22Rv1 (cell line): Measurements from ENCODE around the gene MT1B.
"Not testable (repeated sequence)": the region's sequence is repeated elsewhere in the genome, so short reads cannot be mapped to it uniquely, and the experiment has no call there.

Experiments used
- H3K27ac ChIP-seq: fragments of 450-650 bp; 2 replicates; pipeline ENCODE4 v1.5.1; 2017
- ZFX ChIP-seq: fragments of 450-650 bp; IDR thresholded peaks from 2 replicates; pipeline ENCODE4 v1.6.1; 2017; ENCODE audit warnings: antibody characterized with exemption, borderline replicate concordance
- TF ChIP-seq, protein P1 (sequence below): fragments of 450-650 bp; IDR thresholded peaks from 2 replicates; pipeline ENCODE4 v1.5.1; 2017; ENCODE audit warnings: mild to moderate bottlenecking

Gene MT1B

DNA sequence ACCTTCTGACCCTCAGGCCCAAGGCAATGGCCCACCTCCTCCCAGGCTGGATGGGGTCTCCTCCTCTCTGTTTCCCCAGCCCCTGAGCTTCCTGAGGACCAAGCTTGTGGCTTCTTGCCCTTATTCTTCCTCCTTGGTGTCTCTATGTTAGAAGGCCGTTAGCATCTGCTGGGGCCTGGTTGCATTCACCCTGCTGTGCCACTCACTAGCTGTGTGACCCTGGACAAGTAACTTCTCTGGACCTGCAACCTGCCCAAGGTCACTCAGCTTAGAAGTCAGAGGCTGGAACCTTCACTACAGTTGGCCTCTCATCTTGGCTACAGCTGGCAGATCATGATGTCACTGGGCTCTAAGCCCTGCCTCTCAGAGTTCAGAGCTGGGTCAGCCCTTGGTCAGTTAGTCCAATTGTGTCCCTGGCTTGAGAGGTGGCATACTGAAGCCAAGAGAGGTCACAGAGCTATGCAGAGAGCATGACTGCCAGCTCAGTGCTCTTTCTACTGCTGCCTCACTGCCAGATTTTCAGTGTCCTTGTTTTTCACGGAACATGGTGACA lies 40.3 kb upstream of the MT1B start:
- TF ChIP-seq ZFX, result no peak
- TF ChIP-seq, protein P1, sequence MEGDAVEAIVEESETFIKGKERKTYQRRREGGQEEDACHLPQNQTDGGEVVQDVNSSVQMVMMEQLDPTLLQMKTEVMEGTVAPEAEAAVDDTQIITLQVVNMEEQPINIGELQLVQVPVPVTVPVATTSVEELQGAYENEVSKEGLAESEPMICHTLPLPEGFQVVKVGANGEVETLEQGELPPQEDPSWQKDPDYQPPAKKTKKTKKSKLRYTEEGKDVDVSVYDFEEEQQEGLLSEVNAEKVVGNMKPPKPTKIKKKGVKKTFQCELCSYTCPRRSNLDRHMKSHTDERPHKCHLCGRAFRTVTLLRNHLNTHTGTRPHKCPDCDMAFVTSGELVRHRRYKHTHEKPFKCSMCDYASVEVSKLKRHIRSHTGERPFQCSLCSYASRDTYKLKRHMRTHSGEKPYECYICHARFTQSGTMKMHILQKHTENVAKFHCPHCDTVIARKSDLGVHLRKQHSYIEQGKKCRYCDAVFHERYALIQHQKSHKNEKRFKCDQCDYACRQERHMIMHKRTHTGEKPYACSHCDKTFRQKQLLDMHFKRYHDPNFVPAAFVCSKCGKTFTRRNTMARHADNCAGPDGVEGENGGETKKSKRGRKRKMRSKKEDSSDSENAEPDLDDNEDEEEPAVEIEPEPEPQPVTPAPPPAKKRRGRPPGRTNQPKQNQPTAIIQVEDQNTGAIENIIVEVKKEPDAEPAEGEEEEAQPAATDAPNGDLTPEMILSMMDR, result no peak

GRCh38 chr16:56613706-56614105 lies 38.0 kb upstream of the MT1B start:
- TF ChIP-seq, protein P1, result no peak
- TF ChIP-seq ZFX, result no peak

More for the DNA sequence above, 40.3 kb upstream of the MT1B start:
- H3K27ac ChIP-seq, result no peak overlapping the region

DNA sequence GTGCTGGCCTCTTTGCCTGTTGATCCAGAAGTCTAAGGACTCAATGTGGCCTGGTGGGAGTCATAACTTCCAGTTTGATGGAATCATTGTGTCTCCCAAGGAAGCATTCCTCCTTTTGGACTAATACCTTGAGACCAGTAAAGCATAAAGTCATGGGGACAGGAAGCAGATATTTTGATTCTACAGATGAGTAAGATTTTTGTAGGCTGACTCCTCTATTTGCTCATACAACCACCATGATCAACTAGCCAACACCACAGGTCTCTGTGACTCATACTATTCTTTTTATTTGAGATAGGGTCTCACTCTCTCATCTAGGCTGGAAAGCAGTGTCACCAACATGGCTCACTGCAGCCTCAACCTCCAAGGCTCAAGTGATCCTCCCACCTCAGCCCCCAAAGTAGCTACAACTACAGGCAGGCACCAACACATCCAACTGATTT lies 37.1 kb upstream of the MT1B start:
- no peak overlapping the region for H3K27ac ChIP-seq
- TF ChIP-seq ZFX, result no peak

More at GRCh38 chr16:56613706-56614105, 38.0 kb upstream of the MT1B start:
- H3K27ac ChIP-seq, result no peak overlapping the region

DNA sequence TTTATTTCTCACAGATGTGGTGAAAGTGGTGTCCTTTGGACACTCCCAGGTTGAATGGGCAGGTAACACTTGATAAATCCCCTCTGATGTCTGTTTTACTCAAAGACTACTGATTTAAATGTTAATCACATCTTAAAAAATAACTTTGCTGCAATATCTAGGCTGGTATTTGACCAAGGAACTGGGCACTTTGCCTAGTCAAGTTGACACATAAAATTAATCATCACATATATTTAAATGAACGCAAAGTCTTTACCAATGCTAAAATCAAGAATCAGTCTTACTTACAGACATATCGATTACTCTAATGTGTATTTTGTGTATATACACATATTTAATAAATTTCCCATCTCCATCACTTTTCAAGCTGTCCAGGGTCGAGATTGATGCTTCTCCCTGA lies 36.3 kb upstream of the MT1B start:
- no peak overlapping the region for H3K27ac ChIP-seq
- TF ChIP-seq, protein P1, result no peak
- no peak for TF ChIP-seq ZFX

DNA sequence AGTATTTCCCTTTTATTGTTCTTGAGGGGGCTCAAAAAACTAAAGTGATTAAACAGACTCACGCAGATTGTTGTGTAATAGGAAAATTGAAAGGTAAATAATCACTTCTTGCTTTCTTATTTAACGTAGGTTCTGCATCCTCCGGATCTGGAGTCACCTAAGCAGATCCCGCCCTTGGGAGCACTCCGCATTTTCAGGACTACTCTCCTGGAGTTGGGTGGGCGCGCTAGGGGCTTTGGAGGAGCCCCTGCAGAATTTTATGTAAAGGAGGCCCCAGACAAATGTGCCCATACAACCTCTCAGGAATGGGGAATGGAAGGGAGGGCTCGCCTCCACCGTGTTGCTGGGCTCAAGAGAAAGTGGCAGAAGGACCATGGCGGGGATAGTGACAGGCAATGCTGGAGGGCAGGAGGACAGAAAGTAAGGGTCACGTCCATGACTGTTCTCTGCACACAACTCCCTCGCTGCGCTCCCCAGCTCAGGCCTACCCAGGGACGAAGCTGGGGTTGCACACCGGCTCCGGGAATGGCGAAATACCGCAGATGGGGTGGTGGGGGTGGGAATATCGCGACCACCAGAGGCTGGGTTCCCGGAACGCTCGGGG lies 35.0 kb upstream of the MT1B start:
- no peak overlapping the region for H3K27ac ChIP-seq
- TF ChIP-seq, protein P1, result no peak
- no peak for TF ChIP-seq ZFX

DNA sequence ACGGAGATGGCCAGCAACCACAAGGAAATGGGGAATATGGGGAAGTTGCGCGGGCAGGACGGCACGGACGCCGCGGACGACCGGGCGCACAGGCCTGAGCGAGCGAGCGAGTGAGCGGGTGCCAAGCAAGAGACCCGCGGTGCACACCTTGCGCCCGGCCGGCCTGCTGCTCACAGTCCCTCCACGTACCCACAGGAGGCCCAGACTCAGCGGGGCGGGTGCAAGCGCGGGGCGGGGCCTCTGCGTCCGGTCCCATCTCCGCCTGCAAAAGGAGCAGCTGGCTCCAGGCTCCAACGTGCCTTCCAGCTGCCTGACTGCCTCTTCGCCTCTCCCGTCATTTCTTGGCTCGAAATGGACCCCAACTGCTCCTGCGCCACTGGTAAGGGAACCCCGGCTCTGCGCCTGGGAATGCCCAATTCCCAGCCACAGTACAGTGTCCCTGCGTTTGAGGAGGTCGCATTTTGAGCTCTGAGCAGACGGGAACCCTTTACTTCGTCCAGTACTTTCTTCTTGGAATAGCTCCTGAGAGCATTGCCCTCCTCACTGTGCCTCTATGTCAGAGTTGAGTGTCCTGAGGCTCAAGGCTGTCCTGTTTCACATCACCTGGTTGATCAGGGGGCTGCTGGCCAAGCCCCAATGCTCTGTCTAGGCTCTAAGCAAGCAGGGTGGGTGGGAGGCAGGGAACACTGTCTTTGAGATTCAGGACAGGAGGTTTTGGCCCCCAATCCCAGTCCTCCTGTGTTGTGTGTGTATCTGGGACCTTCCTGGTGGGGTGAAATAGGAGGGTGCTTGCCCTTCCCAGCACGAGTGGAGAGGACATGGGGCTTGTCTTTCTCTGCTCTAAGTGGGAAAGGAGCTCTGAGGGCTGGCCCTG lies 34.2 kb upstream of the MT1B start:
- no peak overlapping the region for H3K27ac ChIP-seq
- TF ChIP-seq, protein P1, result no peak
- TF ChIP-seq ZFX, result no peak

DNA sequence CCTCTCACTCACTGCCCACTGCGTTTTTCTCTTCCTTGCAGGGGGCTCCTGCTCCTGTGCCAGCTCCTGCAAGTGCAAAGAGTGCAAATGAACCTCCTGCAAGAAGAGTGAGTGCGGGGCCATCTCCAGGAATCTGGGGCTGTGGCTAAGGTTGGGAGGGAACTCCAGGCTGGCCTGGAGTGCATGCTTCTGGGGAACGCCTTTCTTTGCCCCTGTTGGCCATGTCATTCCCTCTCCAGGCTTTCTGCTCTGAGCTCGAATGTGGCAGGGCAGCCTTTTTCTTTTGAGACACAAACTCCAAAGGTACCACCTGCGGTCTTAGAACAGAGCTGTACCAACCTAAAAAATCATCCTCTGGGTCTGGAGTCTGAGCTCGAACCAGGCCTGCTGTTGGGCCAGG lies 33.5 kb upstream of the MT1B start:
- H3K27ac ChIP-seq, result no peak overlapping the region
- TF ChIP-seq ZFX, result no peak

DNA sequence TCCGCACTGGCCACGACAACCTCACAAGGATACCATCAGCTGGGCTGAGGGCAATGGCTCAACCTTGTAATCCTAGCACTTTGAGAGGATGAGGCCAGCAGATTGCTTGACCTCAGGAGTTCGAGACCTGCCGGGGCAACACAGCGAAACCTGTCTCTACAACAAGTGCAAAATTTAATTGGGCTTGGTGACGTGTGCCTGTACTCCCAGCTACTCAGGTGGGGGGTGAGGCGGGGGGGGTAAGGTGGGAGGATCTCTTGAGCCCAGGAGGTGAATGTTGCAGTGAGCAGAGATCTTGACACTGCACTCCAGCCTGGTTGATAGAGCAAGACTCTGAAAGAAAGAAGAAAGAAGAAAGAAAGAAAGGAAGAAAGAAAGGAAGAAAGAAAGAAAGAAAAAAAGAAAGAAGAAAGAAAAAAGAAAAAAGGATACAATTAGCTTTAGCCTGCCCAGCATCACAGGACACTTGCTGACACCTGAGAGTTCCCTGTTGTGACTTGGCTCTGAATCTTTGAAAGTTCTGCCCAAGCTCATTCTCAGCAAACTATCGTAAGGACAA lies 31.3 kb upstream of the MT1B start:
- H3K27ac ChIP-seq, result no peak overlapping the region
- TF ChIP-seq, protein P1, result no peak
- TF ChIP-seq ZFX, result no peak

GRCh38 chr16:56621665-56622445 lies 29.8 kb upstream of the MT1B start:
- not testable (repeated sequence) for H3K27ac ChIP-seq

- H3K27ac ChIP-seq, result not testable (repeated sequence)
These were observed 28.5 kb upstream of the MT1B start for GRCh38 chr16:56623184-56623583.
